ENCODE results near the gene PSMC6.

DNA sequence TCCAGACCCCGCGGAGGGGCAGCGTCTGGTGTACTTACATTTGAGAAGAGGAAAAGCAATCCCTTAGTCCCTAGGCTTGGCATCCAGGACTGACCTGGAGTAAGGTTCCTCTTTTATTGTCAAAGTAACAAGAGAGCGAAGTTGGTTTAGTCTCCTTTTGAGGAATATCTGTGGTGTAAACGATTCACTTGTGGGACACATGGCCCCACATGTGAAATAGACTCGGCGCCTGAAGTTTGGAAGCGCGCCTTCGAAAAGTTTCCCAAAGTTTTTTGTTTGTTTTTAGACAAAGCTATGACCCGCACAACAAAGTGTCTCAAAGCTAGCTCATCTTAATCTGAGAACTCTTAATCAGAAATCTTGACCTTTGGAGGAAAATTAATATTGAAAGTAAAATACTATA is 23.7 kb downstream of the PSMC6 start:
- TF ChIP-seq, protein P1, sequence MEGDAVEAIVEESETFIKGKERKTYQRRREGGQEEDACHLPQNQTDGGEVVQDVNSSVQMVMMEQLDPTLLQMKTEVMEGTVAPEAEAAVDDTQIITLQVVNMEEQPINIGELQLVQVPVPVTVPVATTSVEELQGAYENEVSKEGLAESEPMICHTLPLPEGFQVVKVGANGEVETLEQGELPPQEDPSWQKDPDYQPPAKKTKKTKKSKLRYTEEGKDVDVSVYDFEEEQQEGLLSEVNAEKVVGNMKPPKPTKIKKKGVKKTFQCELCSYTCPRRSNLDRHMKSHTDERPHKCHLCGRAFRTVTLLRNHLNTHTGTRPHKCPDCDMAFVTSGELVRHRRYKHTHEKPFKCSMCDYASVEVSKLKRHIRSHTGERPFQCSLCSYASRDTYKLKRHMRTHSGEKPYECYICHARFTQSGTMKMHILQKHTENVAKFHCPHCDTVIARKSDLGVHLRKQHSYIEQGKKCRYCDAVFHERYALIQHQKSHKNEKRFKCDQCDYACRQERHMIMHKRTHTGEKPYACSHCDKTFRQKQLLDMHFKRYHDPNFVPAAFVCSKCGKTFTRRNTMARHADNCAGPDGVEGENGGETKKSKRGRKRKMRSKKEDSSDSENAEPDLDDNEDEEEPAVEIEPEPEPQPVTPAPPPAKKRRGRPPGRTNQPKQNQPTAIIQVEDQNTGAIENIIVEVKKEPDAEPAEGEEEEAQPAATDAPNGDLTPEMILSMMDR (IDR thresholded peaks at IDR 0.05; ENCODE audit: low read length), result no peak
- no peak for TF ChIP-seq EZH2 (IDR thresholded peaks at IDR 0.05; ENCODE audit: borderline replicate concordance, low read length)

Measured in OCI-LY1 (cell line).